Measurements from ENCODE around the gene VAV2.

DNA sequence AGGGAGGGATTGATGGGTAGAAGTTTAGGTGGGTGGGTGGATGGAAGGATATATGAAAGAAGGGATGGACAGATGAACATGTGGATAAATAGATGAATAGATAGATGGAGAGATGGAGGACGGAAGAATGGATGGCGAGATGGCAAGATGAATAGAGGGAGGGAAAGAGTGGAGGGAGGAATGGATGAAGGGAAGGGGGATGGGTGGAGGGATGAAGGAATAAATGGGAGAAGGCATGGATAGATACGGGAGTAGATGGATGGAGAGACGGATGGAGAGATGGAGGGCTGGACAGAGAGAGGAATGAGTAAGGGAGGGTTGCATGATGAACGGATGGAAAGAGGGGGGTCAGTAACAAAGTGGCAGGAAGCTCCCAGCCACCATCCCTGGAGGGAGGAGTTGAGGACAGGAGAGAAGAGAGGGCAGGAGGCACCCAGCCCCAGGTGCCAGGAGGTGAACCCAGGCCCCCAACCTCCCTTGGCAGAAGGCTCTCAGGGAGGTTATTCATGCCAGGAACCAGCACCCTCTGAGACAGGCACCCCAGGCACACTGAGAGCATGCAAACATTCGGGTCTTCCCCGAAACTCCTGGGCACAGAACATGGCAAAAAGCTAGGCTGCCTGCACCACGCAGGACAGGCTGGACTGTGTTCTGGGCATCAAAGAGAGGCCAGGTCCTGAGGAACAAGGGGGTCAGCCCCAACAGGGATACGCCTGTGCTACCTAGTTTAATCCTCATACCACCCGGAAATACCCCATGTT, 263.1 kb downstream of the VAV2 start:
- TF ChIP-seq, protein P1, sequence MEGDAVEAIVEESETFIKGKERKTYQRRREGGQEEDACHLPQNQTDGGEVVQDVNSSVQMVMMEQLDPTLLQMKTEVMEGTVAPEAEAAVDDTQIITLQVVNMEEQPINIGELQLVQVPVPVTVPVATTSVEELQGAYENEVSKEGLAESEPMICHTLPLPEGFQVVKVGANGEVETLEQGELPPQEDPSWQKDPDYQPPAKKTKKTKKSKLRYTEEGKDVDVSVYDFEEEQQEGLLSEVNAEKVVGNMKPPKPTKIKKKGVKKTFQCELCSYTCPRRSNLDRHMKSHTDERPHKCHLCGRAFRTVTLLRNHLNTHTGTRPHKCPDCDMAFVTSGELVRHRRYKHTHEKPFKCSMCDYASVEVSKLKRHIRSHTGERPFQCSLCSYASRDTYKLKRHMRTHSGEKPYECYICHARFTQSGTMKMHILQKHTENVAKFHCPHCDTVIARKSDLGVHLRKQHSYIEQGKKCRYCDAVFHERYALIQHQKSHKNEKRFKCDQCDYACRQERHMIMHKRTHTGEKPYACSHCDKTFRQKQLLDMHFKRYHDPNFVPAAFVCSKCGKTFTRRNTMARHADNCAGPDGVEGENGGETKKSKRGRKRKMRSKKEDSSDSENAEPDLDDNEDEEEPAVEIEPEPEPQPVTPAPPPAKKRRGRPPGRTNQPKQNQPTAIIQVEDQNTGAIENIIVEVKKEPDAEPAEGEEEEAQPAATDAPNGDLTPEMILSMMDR (IDR thresholded peaks at IDR 0.05): no peak
- TF ChIP-seq POLR2AphosphoS5 (IDR thresholded peaks at IDR 0.05): no peak

Measured in esophagus muscularis mucosa (tissue), 3 donors.